MCF 10A (cell line): Measurements from ENCODE around the gene CNTNAP2. TPM values are rescaled to one million over a fixed set of nuclear protein-coding genes. Genes with fewer than 3 reads are reported as not detected.

Experiments used
- BruUV-seq: library from RNA; stranded (reverse); fragments of 400-500 nt; replicated peaks from 2 replicates; lab custom pipeline; 2021; lab: Mats Ljungman, UMichigan
- CTCF ChIA-PET: fragments of 300-600 bp; sonication (Branson Sonifier 250); formaldehyde crosslinking; extraction: SDS; loops from one replicate; lab custom pipeline; 2021; ENCODE audit warnings: antibody characterized with exemption, inconsistent platforms; lab: Yijun Ruan, JAX
- POLR2A ChIA-PET: fragments of 300-600, 350-650 bp; sonication (Branson Sonifier 250); formaldehyde crosslinking; extraction: SDS; loops from one replicate; lab custom pipeline; 2020; ENCODE audit warnings: antibody characterized with exemption, inconsistent platforms; lab: Yijun Ruan, JAX
- DNase-seq: peaks from one replicate; pipeline ENCODE4 v3.0.0-alpha.2; 2018; ENCODE audit not compliant: unreplicated experiment
- H3K27ac Mint-ChIP-seq: one replicate; pipeline ENCODE4 v1.8.0; 2022; ENCODE audit warnings: mild to moderate bottlenecking, low read depth, mixed read lengths; ENCODE audit not compliant: unreplicated experiment
- H3K27me3 Mint-ChIP-seq: one replicate; pipeline ENCODE4 v1.8.0; 2022; ENCODE audit warnings: mixed read lengths; ENCODE audit not compliant: insufficient read depth, unreplicated experiment
- H3K36me3 Mint-ChIP-seq: one replicate; pipeline ENCODE4 v1.8.0; 2022; ENCODE audit warnings: mild to moderate bottlenecking, moderate library complexity, mixed read lengths; ENCODE audit not compliant: insufficient read depth, unreplicated experiment
- H3K4me1 Mint-ChIP-seq: one replicate; pipeline ENCODE4 v1.8.0; 2022; ENCODE audit warnings: mixed read lengths; ENCODE audit not compliant: insufficient read depth, unreplicated experiment
- H3K4me3 Mint-ChIP-seq: one replicate; pipeline ENCODE4 v1.8.0; 2022; ENCODE audit warnings: mild to moderate bottlenecking, moderate library complexity, mixed read lengths; ENCODE audit not compliant: unreplicated experiment
- H3K9me3 Mint-ChIP-seq: one replicate; pipeline ENCODE4 v1.8.0; 2022; ENCODE audit warnings: mixed read lengths; ENCODE audit not compliant: unreplicated experiment
- CTCF ChIP-seq: fragments of 200-600 bp; IDR thresholded peaks from one replicate; pipeline ENCODE4 v1.8.0; 2022; ENCODE audit warnings: antibody characterized with exemption, mild to moderate bottlenecking; ENCODE audit not compliant: unreplicated experiment
- intact Hi-C: fragments of 100-400 bp; cut with micrococcal nuclease; formaldehyde crosslinking; loops from 2 replicates; pipeline ENCODE4 v1.14.1; 2022
- total RNA-seq: library from RNA; stranded (reverse); gene quantifications from 2 replicates; pipeline ENCODE4 v1.2.3, GENCODE V29; 2022

CNTNAP2 gene
- total RNA-seq, 1 experiment from 2014 or later = 1.1 TPM

- H3K27me3 Mint-ChIP-seq = peaks cover 24% of the 10 kb centered on the region
- ChIA-PET CTCF (interaction anchor here (0.6 kb wide), 1 partner anchor 432 kb away, joined by 3 read pairs; no protein-coding TSS in a partner anchor), POLR2A (interaction anchor here (0.5 kb wide), 1 partner anchor 450 kb away, joined by 3 read pairs; no protein-coding TSS in a partner anchor)
- no peak for TF ChIP-seq CTCF
- no peaks in the 10 kb centered on the region for H3K4me1 Mint-ChIP-seq
- no peaks in the 10 kb centered on the region for H3K36me3 Mint-ChIP-seq
- BruUV-seq = no TSS peak
- DNase-seq = no peak
- H3K4me3 Mint-ChIP-seq = no peak overlapping the region
- intact Hi-C loops = no loop called here
- H3K27ac Mint-ChIP-seq = no peak overlapping the region
- H3K9me3 Mint-ChIP-seq = peaks cover 9% of the 10 kb centered on the region
These were observed 1447.1 kb downstream of the CNTNAP2 start for GRCh38 chr7:147563669-147564068.

- DNase-seq = no peak
- Mint-ChIP-seq H3K27ac (no peak overlapping the region), H3K27me3 (peaks cover 21% of the 10 kb centered on the region), H3K9me3 (peaks cover 9% of the 10 kb centered on the region), H3K4me1 (no peaks in the 10 kb centered on the region), H3K4me3 (no peak overlapping the region), H3K36me3 (no peaks in the 10 kb centered on the region)
- CTCF ChIA-PET = no interaction called here
- no peak for TF ChIP-seq CTCF
- intact Hi-C loops = no loop called here
- POLR2A ChIA-PET = no interaction called here
- BruUV-seq = no TSS peak
These were observed 1448.3 kb downstream of the CNTNAP2 start for GRCh38 chr7:147564786-147565476.

GRCh38 chr7:147567043-147567442 is 1450.4 kb downstream of the CNTNAP2 start:
- BruUV-seq = no TSS peak
- Mint-ChIP-seq H3K4me3 (no peak overlapping the region), H3K9me3 (peaks cover 9% of the 10 kb centered on the region), H3K36me3 (no peaks in the 10 kb centered on the region), H3K27ac (no peak overlapping the region), H3K27me3 (no peaks in the 10 kb centered on the region), H3K4me1 (no peaks in the 10 kb centered on the region)
- DNase-seq = no peak
- ChIA-PET POLR2A (no interaction called here), CTCF (no interaction called here)
- TF ChIP-seq CTCF = no peak
- intact Hi-C loops = no loop called here

GRCh38 chr7:147569116-147569913 is 1452.7 kb downstream of the CNTNAP2 start:
- POLR2A ChIA-PET = no interaction called here
- CTCF ChIA-PET = interaction anchor here (0.8 kb wide), 1 partner anchor 27 kb away, joined by 4 read pairs; no protein-coding TSS in a partner anchor

More at GRCh38 chr7:147569116-147569913, 1452.7 kb downstream of the CNTNAP2 start:
- H3K36me3 Mint-ChIP-seq = no peaks in the 10 kb centered on the region
- no peak for DNase-seq
- TF ChIP-seq CTCF = no peak
- no peaks in the 10 kb centered on the region for H3K4me1 Mint-ChIP-seq
- no peak overlapping the region for H3K27ac Mint-ChIP-seq
- BruUV-seq = no TSS peak
- intact Hi-C loops = no loop called here
- peaks cover 9% of the 10 kb centered on the region for H3K9me3 Mint-ChIP-seq
- no peak overlapping the region for H3K4me3 Mint-ChIP-seq
- peaks cover 9% of the 10 kb centered on the region for H3K27me3 Mint-ChIP-seq
